HFF-Myc (cell line): ENCODE results near the gene ZNF592.

Experiments used
- DNase-seq: peaks from one replicate; pipeline ENCODE4 v3.0.0-alpha.2; 2011; ENCODE audit warnings: low read depth; ENCODE audit errors: extremely low read depth
- H3K4me3 ChIP-seq: replicated peaks from 2 replicates; pipeline ENCODE4 v1.5.1; 2011; ENCODE audit warnings: low read depth, mild to moderate bottlenecking, control low read depth, low read length
- CTCF ChIP-seq: IDR thresholded peaks from 2 replicates; pipeline ENCODE4 v1.5.1; 2012; ENCODE audit warnings: mild to moderate bottlenecking, low read depth, low read length, control low read depth; ENCODE audit errors: missing control alignments

Gene ZNF592

GRCh38 chr15:84788500-84788899 is 40.1 kb downstream of the ZNF592 start:
- no peak overlapping the region for H3K4me3 ChIP-seq
- no peak for TF ChIP-seq CTCF
- no peak for DNase-seq

GRCh38 chr15:84789762-84790161 is 41.4 kb downstream of the ZNF592 start:
- TF ChIP-seq CTCF = no peak
- no peak overlapping the region for H3K4me3 ChIP-seq
- DNase-seq = no peak

GRCh38 chr15:84790676-84791075 is 42.3 kb downstream of the ZNF592 start:
- TF ChIP-seq CTCF = no peak

GRCh38 chr15:84791763-84792162 is 43.4 kb downstream of the ZNF592 start:
- no peak for DNase-seq
- no peak for TF ChIP-seq CTCF
- no peak overlapping the region for H3K4me3 ChIP-seq

More at GRCh38 chr15:84790676-84791075, 42.3 kb downstream of the ZNF592 start:
- no peak overlapping the region for H3K4me3 ChIP-seq
- DNase-seq = no peak

- DNase-seq = no peak
- H3K4me3 ChIP-seq = no peak overlapping the region
- no peak for TF ChIP-seq CTCF
Observed at GRCh38 chr15:84793431-84794161, 45.2 kb downstream of the ZNF592 start.

GRCh38 chr15:84794162-84794547 is 45.8 kb downstream of the ZNF592 start:
- no peak overlapping the region for H3K4me3 ChIP-seq
- no peak for TF ChIP-seq CTCF
- no peak for DNase-seq

GRCh38 chr15:84795186-84795585 is 46.8 kb downstream of the ZNF592 start:
- no peak for TF ChIP-seq CTCF
- no peak for DNase-seq
- no peak overlapping the region for H3K4me3 ChIP-seq
